GM23248 (cell line): Measurements from ENCODE around the gene H6PD. TPM values are rescaled to one million over a fixed set of nuclear protein-coding genes. Genes with fewer than 3 reads are reported as not detected.

Experiments
- DNase-seq: peaks from one replicate; pipeline ENCODE4 v3.0.0-alpha.2; 2015
- H2AFZ ChIP-seq: fragments of 200-600 bp; sonication (generic); 2 replicates; pipeline ENCODE4 v1.6.1; 2016; ENCODE audit warnings: antibody characterized with exemption
- H3F3A ChIP-seq: fragments of 200-600 bp; sonication (generic); 2 replicates; pipeline ENCODE4 v1.6.1; 2016; ENCODE audit warnings: mild to moderate bottlenecking, antibody characterized with exemption, mixed run types; ENCODE audit not compliant: insufficient read depth
- H3K27ac ChIP-seq: fragments of 200-600 bp; sonication (generic); 2 replicates; pipeline ENCODE4 v1.5.1; 2016; ENCODE audit warnings: mild to moderate bottlenecking
- H3K27me3 ChIP-seq: fragments of 200-600 bp; sonication (generic); replicated peaks from 2 replicates; pipeline ENCODE4 v1.6.1; 2016; ENCODE audit warnings: mild to moderate bottlenecking; ENCODE audit not compliant: insufficient read depth
- H3K36me3 ChIP-seq: fragments of 200-600 bp; sonication (generic); 2 replicates; pipeline ENCODE4 v1.6.1; 2016; ENCODE audit warnings: low read depth, mild to moderate bottlenecking
- H3K4me1 ChIP-seq: fragments of 200-600 bp; sonication (generic); 2 replicates; pipeline ENCODE4 v1.6.1; 2016; ENCODE audit warnings: mild to moderate bottlenecking; ENCODE audit not compliant: insufficient read depth
- H3K4me2 ChIP-seq: fragments of 200-600 bp; sonication (generic); one replicate; pipeline ENCODE4 v1.6.1; 2016; ENCODE audit warnings: mild to moderate bottlenecking; ENCODE audit not compliant: unreplicated experiment
- H3K4me3 ChIP-seq: fragments of 200-600 bp; sonication (generic); 2 replicates; pipeline ENCODE4 v1.5.1; 2016; ENCODE audit warnings: mild to moderate bottlenecking
- H3K79me2 ChIP-seq: fragments of 200-600 bp; sonication (generic); 2 replicates; pipeline ENCODE4 v1.6.1; 2016; ENCODE audit warnings: mild to moderate bottlenecking; ENCODE audit not compliant: insufficient read depth
- H3K9ac ChIP-seq: fragments of 200-600 bp; sonication (generic); 2 replicates; pipeline ENCODE4 v1.6.1; 2016; ENCODE audit warnings: mild to moderate bottlenecking
- H3K9me2 ChIP-seq: fragments of 200-600 bp; sonication (generic); 2 replicates; pipeline ENCODE4 v1.6.1; 2016; ENCODE audit warnings: mixed run types, mild to moderate bottlenecking, moderate library complexity; ENCODE audit not compliant: insufficient read depth
- H3K9me3 ChIP-seq: fragments of 200-600 bp; sonication (generic); one replicate; pipeline ENCODE4 v1.6.1; 2017; ENCODE audit warnings: low read depth
- H4K20me1 ChIP-seq: fragments of 200-600 bp; sonication (generic); 2 replicates; pipeline ENCODE4 v1.6.0; 2016; ENCODE audit not compliant: insufficient read depth
- EZH2 ChIP-seq: fragments of 200-600 bp; sonication (generic); IDR thresholded peaks from 2 replicates; pipeline ENCODE4 v1.6.1; 2018; ENCODE audit warnings: antibody characterized with exemption, mild to moderate bottlenecking; ENCODE audit not compliant: insufficient read depth, poor library complexity, severe bottlenecking
- EZH2phosphoT487 ChIP-seq: fragments of 200-600 bp; sonication (generic); IDR thresholded peaks from 2 replicates; pipeline ENCODE4 v1.6.1; 2018; ENCODE audit warnings: antibody characterized with exemption, moderate library complexity, mild to moderate bottlenecking, low read depth; ENCODE audit not compliant: insufficient read depth
- WGBS, 2 experiments: methylation state at CpG; one replicate each; pipeline ENCODE4 v1.1.6; 2015 to 2017; ENCODE audit warnings: low lambda C conversion rate in 2 of 2, low coverage in 1 of 2; ENCODE audit errors: missing lambda C conversion rate in 2 of 2; 5-methylcytosine and 5-hydroxymethylcytosine counted together
- in situ Hi-C: fragments of 300-500 bp; cut with MboI; formaldehyde crosslinking; loops from 2 replicates; pipeline ENCODE4 v1.15.0; 2020
- polyA plus RNA-seq: library from polyadenylated mRNA; unstranded; fragments of >200 nt; fragmentation: Nextera tagmentation; extraction: Ambion mirVana; gene quantifications from 2 replicates; pipeline ENCODE4 v1.2.1, GENCODE V29; 2016
- total RNA-seq: library from RNA; depleted of rRNA; stranded (reverse); fragments of >200 nt; shearing (Covaris generic); gene quantifications from 2 replicates; pipeline ENCODE4 v1.2.3, GENCODE V29; 2014

Gene H6PD
- total and polyA plus RNA-seq, 2 experiments from 2014 or later, result 16.1 to 29.6 TPM

DNA sequence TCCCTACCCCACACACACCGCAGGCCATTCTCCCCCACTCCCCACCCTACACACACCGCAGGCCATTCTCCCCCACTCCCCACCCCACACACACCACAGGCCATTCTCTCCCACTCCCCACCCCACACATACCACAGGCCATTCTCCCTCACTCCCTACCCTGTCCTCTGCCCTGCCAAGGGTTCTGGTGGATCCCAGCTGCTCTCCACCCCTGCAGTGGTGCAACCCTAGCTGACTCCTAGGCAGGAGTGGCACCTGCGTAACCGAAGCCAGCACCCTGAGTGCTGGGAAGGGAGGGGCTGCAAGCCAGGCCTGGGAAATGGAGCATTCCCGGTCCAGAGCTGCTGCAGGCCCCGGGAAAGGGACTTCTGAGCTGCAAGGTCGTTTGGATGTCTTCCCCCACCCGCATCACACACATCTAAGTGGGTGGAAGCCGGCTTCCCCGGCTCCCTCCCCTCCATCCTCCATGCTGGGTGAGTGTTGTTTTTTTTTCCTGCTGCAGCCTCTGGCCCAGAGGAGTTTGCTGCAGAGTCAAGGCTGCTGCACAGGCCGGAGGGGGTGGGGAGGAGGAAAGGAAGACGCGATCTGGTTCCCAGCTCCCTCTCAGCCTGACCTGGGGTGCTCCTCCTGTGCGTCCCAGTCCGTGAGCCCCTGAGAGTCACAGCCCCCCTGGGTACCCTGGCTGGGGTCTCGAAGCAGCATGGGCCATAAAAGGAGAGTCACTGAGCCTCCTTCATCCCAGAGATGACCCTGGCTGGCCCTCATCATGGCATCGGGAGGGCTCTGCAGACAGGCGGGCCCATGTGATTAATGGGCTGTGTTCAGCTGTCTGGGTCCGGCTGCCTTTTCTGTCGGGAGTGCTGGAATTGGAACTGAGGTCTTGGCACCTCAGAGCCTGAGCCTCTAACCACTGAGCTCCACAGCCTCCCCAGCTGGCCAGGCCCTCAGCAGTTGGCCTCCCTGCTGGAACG lies 16.1 kb downstream of the H6PD start:
- H3K9ac ChIP-seq, result no peak overlapping the region
- no peak overlapping the region for H3K27ac ChIP-seq
- H3K4me3 ChIP-seq, result no peak overlapping the region
- 50 to 52% methylated on average over 18 to 21 of the region's 21 CpGs for WGBS, 2 experiments
- H3K27me3 ChIP-seq, result no peaks in the 10 kb centered on the region
- H4K20me1 ChIP-seq, result no peaks in the 10 kb centered on the region
- no peaks in the 10 kb centered on the region for H3K4me1 ChIP-seq
- no peak overlapping the region for H2AFZ ChIP-seq
- TF ChIP-seq EZH2 (no peak), EZH2phosphoT487 (no peak)
- H3K9me2 ChIP-seq, result no peaks in the 10 kb centered on the region
- no peaks in the 10 kb centered on the region for H3K36me3 ChIP-seq
- H3K4me2 ChIP-seq, result no peak overlapping the region
- no peak for DNase-seq
- no peaks in the 10 kb centered on the region for H3K9me3 ChIP-seq
- in situ Hi-C loops, result no loop called here
- no peaks in the 10 kb centered on the region for H3K79me2 ChIP-seq
- no peaks in the 10 kb centered on the region for H3F3A ChIP-seq

DNA sequence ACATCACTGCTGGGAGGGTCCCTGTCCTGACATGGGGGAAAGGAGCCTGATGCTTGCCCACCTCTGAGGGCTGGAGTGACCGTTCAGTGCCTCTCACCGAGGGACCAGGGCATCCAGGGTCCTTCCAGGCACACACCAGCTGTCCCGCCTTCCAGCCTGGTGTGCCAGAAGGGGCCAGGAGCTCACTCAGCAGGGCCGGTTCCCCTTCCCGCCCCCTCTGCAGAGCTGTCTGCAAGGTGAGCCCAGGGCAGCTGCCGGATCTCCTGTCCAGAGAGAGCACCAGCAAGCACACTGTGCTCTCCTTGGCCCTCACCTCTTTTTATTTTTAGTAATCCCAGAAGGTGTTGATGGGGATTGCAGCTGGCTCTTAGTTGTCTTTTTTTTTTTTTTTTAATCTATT lies 16.9 kb downstream of the H6PD start:
- no peaks in the 10 kb centered on the region for H3K9me3 ChIP-seq
- no peaks in the 10 kb centered on the region for H3K9me2 ChIP-seq
- no peak for DNase-seq
- no peaks in the 10 kb centered on the region for H3K27me3 ChIP-seq
- no peak overlapping the region for H3K9ac ChIP-seq
- 75 to 87% methylated on average over 6 of the region's 6 CpGs for WGBS, 2 experiments
- H3K4me2 ChIP-seq, result no peak overlapping the region
- no peaks in the 10 kb centered on the region for H3K4me1 ChIP-seq
- H3K36me3 ChIP-seq, result no peaks in the 10 kb centered on the region
- no peak overlapping the region for H3K4me3 ChIP-seq
- H3F3A ChIP-seq, result no peaks in the 10 kb centered on the region
- no peak overlapping the region for H3K27ac ChIP-seq
- in situ Hi-C loops, result no loop called here
- H4K20me1 ChIP-seq, result no peaks in the 10 kb centered on the region
- no peaks in the 10 kb centered on the region for H3K79me2 ChIP-seq
- H2AFZ ChIP-seq, result no peak overlapping the region
- TF ChIP-seq EZH2phosphoT487 (no peak), EZH2 (no peak)

DNA sequence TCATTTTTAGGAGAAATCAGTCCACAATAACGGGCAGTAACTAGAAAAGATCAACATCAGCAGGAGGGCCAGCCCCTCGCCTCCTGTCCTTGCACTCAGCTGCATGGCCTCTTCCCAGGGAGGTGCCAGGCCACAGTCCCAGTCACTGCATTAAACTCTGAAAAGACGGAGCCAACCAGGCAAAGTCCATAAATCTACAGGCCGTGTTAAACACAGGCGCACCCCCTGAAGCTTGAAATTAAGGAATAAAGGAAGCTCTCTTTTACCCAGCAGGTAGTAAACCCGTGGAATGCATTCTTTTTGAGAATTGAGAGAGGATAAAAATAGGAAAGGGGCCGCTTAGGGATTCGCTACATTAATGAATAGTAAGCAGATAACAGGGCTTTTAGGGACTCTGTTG lies 18.4 kb downstream of the H6PD start:
- no peak overlapping the region for H2AFZ ChIP-seq
- H3K4me3 ChIP-seq, result no peak overlapping the region
- H4K20me1 ChIP-seq, result no peaks in the 10 kb centered on the region
- H3K4me2 ChIP-seq, result no peak overlapping the region
- H3F3A ChIP-seq, result no peaks in the 10 kb centered on the region
- H3K27me3 ChIP-seq, result no peaks in the 10 kb centered on the region
- no peak overlapping the region for H3K9ac ChIP-seq
- H3K9me3 ChIP-seq, result no peaks in the 10 kb centered on the region
- no peaks in the 10 kb centered on the region for H3K36me3 ChIP-seq
- no peak for DNase-seq
- TF ChIP-seq EZH2phosphoT487 (no peak), EZH2 (no peak)
- WGBS, 2 experiments, result 91 to 93% methylated on average over 8 of the region's 8 CpGs
- no peaks in the 10 kb centered on the region for H3K9me2 ChIP-seq
- peaks cover 11% of the 10 kb centered on the region; the same call in 1 of the 2 replicates for H3K79me2 ChIP-seq
- in situ Hi-C loops, result no loop called here
- no peaks in the 10 kb centered on the region for H3K4me1 ChIP-seq
- H3K27ac ChIP-seq, result no peak overlapping the region

DNA sequence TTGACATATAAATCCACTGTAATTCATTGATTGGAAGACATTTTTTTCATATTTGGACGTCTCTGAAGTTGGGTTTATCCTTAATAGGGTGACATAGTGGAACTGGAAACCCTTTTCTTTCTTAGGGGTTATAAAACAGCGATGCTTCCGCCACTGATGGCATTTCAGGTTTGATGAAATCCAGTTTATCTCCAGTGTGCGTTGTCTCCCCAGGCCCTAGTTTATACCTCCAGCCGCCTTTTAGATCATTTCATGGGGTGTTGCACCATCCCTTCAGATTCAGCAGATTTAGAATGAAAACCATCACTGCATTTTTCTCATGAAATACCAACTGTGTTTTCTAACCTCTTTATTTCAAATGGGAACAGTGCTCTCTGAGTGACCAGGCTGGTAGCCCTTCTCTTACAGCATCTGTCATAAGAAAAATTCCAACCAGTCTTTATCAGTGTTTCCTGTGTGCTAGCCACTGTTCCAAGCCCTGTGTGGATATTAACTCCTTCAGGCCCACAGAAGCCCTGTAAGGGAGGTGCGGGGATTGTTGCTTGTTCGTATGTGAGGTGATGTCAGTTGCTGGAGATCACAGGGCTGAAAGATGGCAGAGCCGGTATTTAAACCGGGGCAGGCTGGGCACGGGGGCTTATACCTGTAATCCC lies 19.0 kb downstream of the H6PD start:
- no peak overlapping the region for H3K9ac ChIP-seq
- TF ChIP-seq EZH2 (no peak), EZH2phosphoT487 (no peak)
- 87 to 90% methylated on average over 10 of the region's 10 CpGs for WGBS, 2 experiments
- no peak overlapping the region for H3K27ac ChIP-seq
- no peaks in the 10 kb centered on the region for H3K4me1 ChIP-seq
- H3K9me3 ChIP-seq, result no peaks in the 10 kb centered on the region
- H2AFZ ChIP-seq, result no peak overlapping the region
- no peaks in the 10 kb centered on the region for H3K9me2 ChIP-seq
- H3K4me3 ChIP-seq, result no peak overlapping the region
- H3K36me3 ChIP-seq, result no peaks in the 10 kb centered on the region
- in situ Hi-C loops, result no loop called here
- peaks cover 16% of the 10 kb centered on the region for H3K79me2 ChIP-seq
- peaks cover 4% of the 10 kb centered on the region; the same call in 1 of the 2 replicates for H3F3A ChIP-seq
- no peak overlapping the region for H3K4me2 ChIP-seq
- no peaks in the 10 kb centered on the region for H3K27me3 ChIP-seq
- no peaks in the 10 kb centered on the region for H4K20me1 ChIP-seq
- no peak for DNase-seq
